Kidney epithelial cell (primary cell): ENCODE results near the gene ITIH3. TPM values are rescaled to one million over a fixed set of nuclear protein-coding genes. Genes with fewer than 3 reads are reported as not detected.

Source experiments
- DNase-seq: peaks from one replicate; pipeline ENCODE4 v3.0.0-alpha.2; 2010; ENCODE audit warnings: low read depth
- H3K27me3 ChIP-seq: 2 replicates; pipeline ENCODE4 v1.6.0; 2011; ENCODE audit warnings: low read length; ENCODE audit not compliant: control insufficient read depth, insufficient read depth
- H3K36me3 ChIP-seq: 2 replicates; pipeline ENCODE4 v1.5.1; 2011; ENCODE audit warnings: low read length; ENCODE audit not compliant: control insufficient read depth, insufficient read depth
- H3K4me3 ChIP-seq: 2 replicates; pipeline ENCODE4 v1.5.1; 2011; ENCODE audit warnings: low read depth, mild to moderate bottlenecking, control low read depth, low read length
- total RNA-seq: library from RNA; depleted of rRNA; stranded (reverse); fragments of >200 nt; gene quantifications from 2 replicates; pipeline ENCODE4 v1.2.3, GENCODE V29; 2015
- TF ChIP-seq, protein P1 (sequence below): IDR thresholded peaks from 2 replicates; pipeline ENCODE4 v1.5.1; 2011; ENCODE audit warnings: mild to moderate bottlenecking, moderate library complexity, low read length, control low read depth, inconsistent platforms; ENCODE audit not compliant: insufficient read depth, poor library complexity, severe bottlenecking

ITIH3 gene
- total RNA-seq, 1 donor from 2014 or later, result not detected

DNA sequence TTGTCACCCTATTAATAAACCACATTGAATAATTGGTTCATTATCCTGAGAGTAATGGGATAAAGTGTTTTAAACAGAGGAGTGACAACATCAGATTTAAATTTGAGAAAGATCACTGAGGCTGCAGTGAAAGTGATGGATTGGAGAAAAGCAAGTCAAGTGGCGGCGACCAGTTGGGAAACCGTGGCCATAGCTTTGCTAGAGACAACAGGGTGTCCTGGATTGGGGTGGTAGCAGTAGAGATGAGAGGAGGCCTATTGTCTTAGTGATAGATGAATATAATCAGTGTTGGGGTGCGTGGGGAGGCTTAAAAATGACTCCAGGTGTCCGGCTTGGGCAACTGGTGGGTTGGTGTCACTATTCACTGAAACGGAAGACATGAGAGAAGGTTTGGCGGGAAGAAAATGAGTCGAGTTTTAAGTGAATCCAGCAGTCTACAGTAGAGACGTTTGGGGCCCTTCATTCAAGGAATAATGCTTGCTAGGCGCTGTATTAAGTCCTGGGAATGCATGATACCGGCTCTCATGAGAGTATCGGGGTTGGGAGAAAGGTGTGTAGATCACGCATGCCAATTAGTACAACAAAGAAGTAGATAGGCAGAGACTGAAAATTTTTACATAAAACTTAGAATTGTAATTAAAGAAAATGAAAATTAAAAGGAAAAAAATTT, 24.7 kb upstream of the ITIH3 start:
- Histone ChIP-seq H3K36me3 (no peaks in the 10 kb centered on the region), H3K4me3 (peak overlapping the region; percentile 87), H3K27me3 (no peaks in the 10 kb centered on the region)
- TF ChIP-seq, protein P1, sequence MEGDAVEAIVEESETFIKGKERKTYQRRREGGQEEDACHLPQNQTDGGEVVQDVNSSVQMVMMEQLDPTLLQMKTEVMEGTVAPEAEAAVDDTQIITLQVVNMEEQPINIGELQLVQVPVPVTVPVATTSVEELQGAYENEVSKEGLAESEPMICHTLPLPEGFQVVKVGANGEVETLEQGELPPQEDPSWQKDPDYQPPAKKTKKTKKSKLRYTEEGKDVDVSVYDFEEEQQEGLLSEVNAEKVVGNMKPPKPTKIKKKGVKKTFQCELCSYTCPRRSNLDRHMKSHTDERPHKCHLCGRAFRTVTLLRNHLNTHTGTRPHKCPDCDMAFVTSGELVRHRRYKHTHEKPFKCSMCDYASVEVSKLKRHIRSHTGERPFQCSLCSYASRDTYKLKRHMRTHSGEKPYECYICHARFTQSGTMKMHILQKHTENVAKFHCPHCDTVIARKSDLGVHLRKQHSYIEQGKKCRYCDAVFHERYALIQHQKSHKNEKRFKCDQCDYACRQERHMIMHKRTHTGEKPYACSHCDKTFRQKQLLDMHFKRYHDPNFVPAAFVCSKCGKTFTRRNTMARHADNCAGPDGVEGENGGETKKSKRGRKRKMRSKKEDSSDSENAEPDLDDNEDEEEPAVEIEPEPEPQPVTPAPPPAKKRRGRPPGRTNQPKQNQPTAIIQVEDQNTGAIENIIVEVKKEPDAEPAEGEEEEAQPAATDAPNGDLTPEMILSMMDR, result no peak
- DNase-seq, result no peak

DNA sequence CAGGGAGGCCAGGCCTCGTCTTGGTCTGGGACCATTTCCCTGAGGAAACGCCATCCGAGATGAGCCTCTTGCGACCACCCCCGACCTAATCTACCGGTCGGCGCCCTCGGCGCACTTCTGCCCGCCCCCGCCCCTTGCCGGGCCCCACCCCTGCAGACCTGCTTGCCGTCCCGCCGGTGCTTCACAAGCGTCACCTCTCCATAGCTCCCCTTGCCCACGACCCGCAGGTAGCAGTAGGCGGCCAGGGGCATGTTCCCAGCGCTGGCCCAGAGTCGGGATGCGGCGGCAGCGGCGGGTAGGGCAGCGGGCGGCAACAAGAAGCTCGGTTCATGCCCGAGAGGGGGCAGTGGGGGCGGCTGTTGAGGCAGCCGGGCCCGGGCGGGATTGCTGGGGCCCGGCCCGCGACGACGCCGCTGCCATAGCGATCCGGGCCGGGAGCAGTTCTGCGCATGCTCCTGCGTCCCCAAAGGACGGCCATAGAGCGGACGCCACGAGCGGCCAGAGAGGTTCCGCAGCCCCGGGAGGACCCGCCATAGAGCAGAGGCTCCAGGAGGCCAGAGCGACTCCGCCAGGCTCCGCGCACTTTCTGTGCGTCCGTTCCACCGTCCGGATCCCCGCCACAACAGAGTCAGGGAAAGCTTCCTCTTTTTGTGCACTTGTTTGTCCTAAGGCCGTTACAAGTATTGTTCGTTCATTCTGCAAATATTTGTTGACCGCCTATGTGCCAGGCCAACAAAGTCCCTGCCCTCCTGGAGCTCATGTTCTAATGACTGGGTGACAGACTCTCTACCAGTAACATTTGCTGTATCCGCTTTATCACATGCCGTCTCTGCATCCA, 23.9 kb upstream of the ITIH3 start, which contains the start of gene NEK4:
Gene NEK4, minus strand, starts transcription at position 445 of the 838 bp plus-strand sequence. Its CDS starts 194 bp downstream, at position 251.
- Histone ChIP-seq H3K36me3 (no peaks in the 10 kb centered on the region), H3K27me3 (no peaks in the 10 kb centered on the region), H3K4me3 (peak within 1 kb of the TSS; percentile 87)
- TF ChIP-seq, protein P1, result no peak
- DNase-seq, result peak; percentile 66

DNA sequence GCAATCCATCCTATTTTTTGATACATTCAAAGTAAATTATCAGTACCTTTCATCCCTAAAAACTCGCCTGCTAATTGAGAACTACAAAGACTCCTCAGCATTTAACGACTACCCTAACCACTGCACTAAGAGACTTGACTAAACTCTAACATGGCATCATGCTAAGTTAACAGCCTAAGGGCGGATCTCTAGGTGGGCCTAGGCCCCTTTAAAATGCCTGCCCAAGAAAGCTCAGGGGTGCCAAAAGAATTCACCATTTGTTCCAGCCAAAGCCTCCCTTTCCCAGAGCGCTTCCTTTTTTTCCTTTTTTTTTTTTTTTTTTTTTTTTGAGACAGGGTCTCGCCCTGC, 23.3 kb upstream of the ITIH3 start:
- no peaks in the 10 kb centered on the region for H3K36me3 ChIP-seq
- no peak for DNase-seq
- H3K4me3 ChIP-seq, result peak overlapping the region; percentile 87
- TF ChIP-seq, protein P1, result no peak
- H3K27me3 ChIP-seq, result no peaks in the 10 kb centered on the region

DNA sequence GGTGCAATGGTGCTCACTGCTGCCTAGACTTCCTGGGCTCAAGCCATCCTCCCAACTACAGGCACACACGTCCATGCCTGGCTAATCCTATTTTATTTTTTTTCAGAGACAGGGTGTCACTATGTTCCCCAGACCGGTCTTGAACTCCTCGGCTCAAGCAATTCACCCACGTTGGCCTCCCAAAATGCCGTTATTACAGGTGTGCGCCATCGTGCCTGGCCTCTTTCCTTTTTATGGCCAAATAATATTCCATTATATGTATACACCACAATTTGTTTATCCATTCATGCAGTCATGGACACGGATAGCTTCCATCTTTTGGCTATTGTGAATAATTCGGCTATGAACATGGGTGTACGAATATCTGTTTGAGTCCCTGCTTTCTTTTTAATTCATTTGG, 22.9 kb upstream of the ITIH3 start:
- H3K4me3 ChIP-seq, result no peak overlapping the region
- H3K27me3 ChIP-seq, result no peaks in the 10 kb centered on the region
- H3K36me3 ChIP-seq, result no peaks in the 10 kb centered on the region
- no peak for DNase-seq
- TF ChIP-seq, protein P1, result no peak

DNA sequence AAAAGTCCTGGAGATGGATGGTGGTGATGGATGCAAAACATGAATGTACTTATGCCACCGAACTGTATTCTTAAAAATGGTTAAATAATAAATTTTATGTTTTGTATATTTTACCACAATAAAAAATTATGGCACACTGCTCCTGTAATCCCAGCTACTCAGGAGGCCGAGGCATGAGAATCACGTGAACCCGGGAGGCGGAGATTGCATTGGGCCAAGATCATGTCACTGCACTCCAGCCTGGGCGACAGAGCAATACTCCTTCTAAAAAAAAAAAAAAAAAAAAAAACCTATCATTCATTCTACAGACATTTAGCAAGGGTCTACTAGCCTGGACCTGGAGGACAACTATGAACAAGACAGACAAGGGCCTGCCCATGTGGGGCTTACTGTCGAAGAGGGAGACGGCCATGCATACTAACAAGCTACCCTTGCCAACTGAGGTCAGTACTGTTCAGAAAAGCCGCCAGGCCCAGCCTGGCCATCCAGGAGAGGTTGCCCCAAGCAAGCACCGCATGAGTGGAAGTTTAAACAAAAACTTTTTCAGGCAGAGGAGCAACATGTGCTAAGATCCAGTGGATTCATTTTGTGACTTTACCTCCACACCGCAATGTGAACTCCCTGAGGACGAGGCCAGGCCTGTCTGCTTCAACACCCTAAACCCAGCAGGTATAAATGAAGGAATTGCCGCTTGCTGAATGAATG, 21.1 kb upstream of the ITIH3 start:
- Histone ChIP-seq H3K36me3 (no peaks in the 10 kb centered on the region), H3K4me3 (no peak overlapping the region), H3K27me3 (peaks cover 2% of the 10 kb centered on the region)
- no peak for DNase-seq
- TF ChIP-seq, protein P1, result no peak
